ENCODE measurements around the gene CEP89.

The CEP89 gene

GRCh38 chr19:32828643-32829344 lies 143.0 kb downstream of the CEP89 start:
- no peaks in the 10 kb centered on the region for H3K9me2 ChIP-seq (replicated peaks; ENCODE audit: control insufficient read depth, low read length)
- no peaks in the 10 kb centered on the region for H3K36me3 ChIP-seq (ENCODE audit: control insufficient read depth, low read length)
- no peaks in the 10 kb centered on the region for H3F3A ChIP-seq (ENCODE audit: control insufficient read depth, insufficient read depth)
- no peak overlapping the region for H3K4me2 ChIP-seq (ENCODE audit: low read length)
- H3K9me3 ChIP-seq (ENCODE audit: control insufficient read depth, insufficient read depth, low read length): no peaks in the 10 kb centered on the region
- no peaks in the 10 kb centered on the region for H3K27me3 ChIP-seq (ENCODE audit: control insufficient read depth, low read length)
- H4K20me1 ChIP-seq (ENCODE audit: control insufficient read depth, insufficient read depth, low read depth, low read length): no peaks in the 10 kb centered on the region
- no peaks in the 10 kb centered on the region for H3K4me1 ChIP-seq (ENCODE audit: control insufficient read depth, low read length)
- no peak for TF ChIP-seq CTCF (IDR thresholded peaks at IDR 0.05; ENCODE audit: low read depth, low read length, poor library complexity, severe bottlenecking)
- no peak for TF ChIP-seq EZH2phosphoT487 (IDR thresholded peaks at IDR 0.05; ENCODE audit: borderline replicate concordance, low read length)
- no peaks in the 10 kb centered on the region for H3K79me2 ChIP-seq (ENCODE audit: control insufficient read depth, low read length)
- H3K4me3 ChIP-seq (ENCODE audit: low read length): no peak overlapping the region
- H3K27ac ChIP-seq (ENCODE audit: low read depth, low read length): no peak overlapping the region

GRCh38 chr19:32828139-32828538 lies 143.6 kb downstream of the CEP89 start:
- Histone ChIP-seq H3K9me3 (ENCODE audit: control insufficient read depth, insufficient read depth, low read length) (no peaks in the 10 kb centered on the region), H3K9me2 (replicated peaks; ENCODE audit: control insufficient read depth, low read length) (no peaks in the 10 kb centered on the region), H3K4me3 (ENCODE audit: low read length) (no peak overlapping the region), H3K36me3 (ENCODE audit: control insufficient read depth, low read length) (no peaks in the 10 kb centered on the region), H4K20me1 (ENCODE audit: control insufficient read depth, insufficient read depth, low read depth, low read length) (no peaks in the 10 kb centered on the region), H3K27ac (ENCODE audit: low read depth, low read length) (no peak overlapping the region), H3K27me3 (ENCODE audit: control insufficient read depth, low read length) (no peaks in the 10 kb centered on the region), H3K79me2 (ENCODE audit: control insufficient read depth, low read length) (no peaks in the 10 kb centered on the region), H3K4me1 (ENCODE audit: control insufficient read depth, low read length) (no peaks in the 10 kb centered on the region), H3F3A (ENCODE audit: control insufficient read depth, insufficient read depth) (no peaks in the 10 kb centered on the region), H3K4me2 (ENCODE audit: low read length) (no peak overlapping the region)
- no peak for TF ChIP-seq CTCF (IDR thresholded peaks at IDR 0.05; ENCODE audit: low read depth, low read length, poor library complexity, severe bottlenecking)
- no peak for TF ChIP-seq EZH2phosphoT487 (IDR thresholded peaks at IDR 0.05; ENCODE audit: borderline replicate concordance, low read length)

Data from DOHH2 (cell line).